GM12878 (cell line): ENCODE results near the gene RETSAT.

Experiments used
- CTCF ChIP-seq, 3 experiments: IDR thresholded peaks in 2 of 3; conservative IDR thresholded peaks in 1 of 3; 2 replicates each; pipeline ENCODE4 v1.5.1; 2011; ENCODE audit warnings: low read depth in 3 of 3, low read length in 3 of 3, mild to moderate bottlenecking in 3 of 3, control low read depth in 2 of 3, moderate library complexity in 2 of 3, inconsistent platforms in 1 of 3, mixed read lengths in 1 of 3; ENCODE audit not compliant: control insufficient read depth in 2 of 3, insufficient read depth in 1 of 3; ENCODE audit errors: extremely low read depth in 1 of 3
- EP300 ChIP-seq, 2 experiments: fragments of 150-350 bp in 1 of 2; IDR thresholded peaks; 2 replicates each; pipeline ENCODE4 v1.6.1; 2011 to 2012; ENCODE audit warnings: low read depth in 2 of 2, low read length in 2 of 2, borderline replicate concordance in 1 of 2, improper control_type of control experiment in 1 of 2, inconsistent platforms in 1 of 2; ENCODE audit not compliant: control insufficient read depth in 1 of 2
- IKZF1 ChIP-seq: fragments of 450-650 bp; conservative IDR thresholded peaks from 2 replicates; pipeline ENCODE4 v1.6.1; 2017; ENCODE audit warnings: antibody characterized with exemption, mild to moderate bottlenecking
- POLR2A ChIP-seq: IDR thresholded peaks from 2 replicates; pipeline ENCODE4 v1.6.1; 2011; ENCODE audit warnings: low read depth, mild to moderate bottlenecking, low read length
- POLR2AphosphoS5 ChIP-seq: IDR thresholded peaks from 2 replicates; pipeline ENCODE4 v1.6.1; 2011; ENCODE audit warnings: mild to moderate bottlenecking, low read length, inconsistent platforms
- RAD21 ChIP-seq: IDR thresholded peaks from 2 replicates; pipeline ENCODE4 v1.6.1; 2011; ENCODE audit warnings: mild to moderate bottlenecking, low read depth, low read length, moderate library complexity; ENCODE audit not compliant: insufficient read depth
- SIN3A ChIP-seq: IDR thresholded peaks from 2 replicates; pipeline ENCODE4 v1.6.1; 2012; ENCODE audit warnings: low read depth, low read length, improper control_type of control experiment
- ZNF384 ChIP-seq: IDR thresholded peaks from 2 replicates; pipeline ENCODE4 v1.6.1; 2012; ENCODE audit warnings: low read depth, mild to moderate bottlenecking, low read length, improper control_type of control experiment, borderline replicate concordance

DNA sequence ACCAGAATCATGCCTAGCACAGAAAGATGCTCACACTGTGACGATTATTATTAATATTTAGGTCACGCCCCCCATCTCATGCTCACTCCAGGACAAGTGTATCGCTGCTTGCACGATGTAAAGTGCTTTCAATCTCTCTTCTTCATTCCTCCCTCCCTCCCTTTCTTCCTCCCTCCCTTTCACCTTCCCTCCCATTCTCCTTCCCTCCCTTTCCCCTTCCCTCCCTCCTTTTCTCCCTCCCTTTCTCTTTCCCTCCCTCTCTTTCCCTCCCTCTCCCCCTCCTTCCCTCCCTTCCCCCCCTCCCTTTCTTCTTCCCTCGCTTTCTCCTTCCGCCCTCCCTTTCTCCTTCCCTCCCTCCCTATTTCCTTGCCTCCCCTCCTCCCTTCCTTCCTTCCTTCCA, 46.1 kb downstream of the RETSAT start:
- TF ChIP-seq EP300 (IDR thresholded peaks at IDR 0.05; ENCODE audit: borderline replicate concordance in 1 of 2, control insufficient read depth in 1 of 2, low read depth in 2 of 2, low read length in 2 of 2) (no peak), RAD21 (no peak), ZNF384 (no peak), CTCF (IDR thresholded peaks at IDR 0.05 in 2 of 3, conservative IDR thresholded peaks at IDR 0.05 in 1 of 3; ENCODE audit: control insufficient read depth in 2 of 3, extremely low read depth in 1 of 3, insufficient read depth in 1 of 3, low read depth in 3 of 3, low read length in 3 of 3) (no peak), POLR2A (no peak), SIN3A (no peak), IKZF1 (no peak), POLR2AphosphoS5 (no peak)
